GM21717 (cell line): ENCODE measurements around the gene EPS8L1.
"Not testable (repeated sequence)": the region's sequence is repeated elsewhere in the genome, so short reads cannot be mapped to it uniquely, and the experiment has no call there.

Source experiments
- ATAC-seq: cut with Tn5 transposase; IDR thresholded peaks from one replicate; pipeline ENCODE4 v1.9.1; 2021; ENCODE audit warnings: mild to moderate bottlenecking, moderate library complexity; ENCODE audit not compliant: unreplicated experiment

The EPS8L1 gene

DNA sequence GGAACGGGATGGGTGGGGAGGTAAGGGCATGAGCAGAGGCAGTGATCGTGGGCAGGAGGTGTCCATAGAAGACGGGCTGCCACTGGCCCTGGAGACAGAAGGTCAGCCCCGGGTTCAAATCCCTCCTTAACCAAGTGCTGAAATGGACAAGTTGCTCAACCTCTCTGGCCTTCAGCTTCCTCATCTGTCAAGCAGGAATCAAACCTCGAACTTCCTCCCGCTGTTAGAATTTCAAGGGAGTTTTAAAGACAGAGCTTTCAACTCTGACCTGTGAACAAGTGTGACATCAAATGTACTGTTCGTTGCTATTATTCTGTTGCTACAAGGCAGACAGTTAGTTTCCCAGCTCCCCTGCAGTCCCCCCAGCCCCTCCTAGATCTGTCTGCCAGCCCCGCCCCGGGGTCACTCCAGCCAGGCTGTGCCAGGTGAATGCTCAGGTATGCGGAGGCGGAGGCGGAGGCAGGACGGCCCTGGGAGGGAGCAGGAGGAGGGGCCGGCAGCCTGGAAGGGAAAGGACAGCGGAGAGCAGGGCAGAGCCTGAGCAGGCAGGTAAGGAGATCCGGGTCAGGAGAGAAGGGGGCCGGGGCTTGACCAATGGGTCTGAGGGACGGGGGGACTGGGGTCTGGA is at the start of gene EPS8L1:
Gene EPS8L1, plus strand, starts transcription at position 499 of the 628 bp plus-strand sequence. CDS start 576 bp downstream, outside the sequence.
- no peak for ATAC-seq

DNA sequence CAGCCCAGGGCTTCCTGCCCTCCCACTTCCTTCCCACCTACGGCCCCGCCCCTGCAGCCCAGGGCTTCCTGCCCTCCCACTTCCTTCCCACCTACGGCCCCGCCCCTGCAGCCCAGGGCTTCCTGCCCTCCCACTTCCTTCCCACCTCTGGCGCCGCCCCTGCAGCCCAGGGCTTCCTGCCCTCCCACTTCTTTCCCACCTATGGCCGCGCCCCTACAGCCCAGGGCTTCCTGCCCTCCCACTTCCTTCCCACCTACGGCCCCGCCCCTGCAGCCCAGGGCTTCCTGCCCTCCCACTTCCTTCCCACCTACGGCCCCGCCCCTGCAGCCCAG is 48.6 kb upstream of the EPS8L1 start:
- ATAC-seq, result not testable (repeated sequence)

- ATAC-seq, result no peak
These were observed 48.0 kb upstream of the EPS8L1 start for GRCh38 chr19:55027472-55028337.

GRCh38 chr19:55028757-55029156 is 46.9 kb upstream of the EPS8L1 start:
- ATAC-seq, result no peak

DNA sequence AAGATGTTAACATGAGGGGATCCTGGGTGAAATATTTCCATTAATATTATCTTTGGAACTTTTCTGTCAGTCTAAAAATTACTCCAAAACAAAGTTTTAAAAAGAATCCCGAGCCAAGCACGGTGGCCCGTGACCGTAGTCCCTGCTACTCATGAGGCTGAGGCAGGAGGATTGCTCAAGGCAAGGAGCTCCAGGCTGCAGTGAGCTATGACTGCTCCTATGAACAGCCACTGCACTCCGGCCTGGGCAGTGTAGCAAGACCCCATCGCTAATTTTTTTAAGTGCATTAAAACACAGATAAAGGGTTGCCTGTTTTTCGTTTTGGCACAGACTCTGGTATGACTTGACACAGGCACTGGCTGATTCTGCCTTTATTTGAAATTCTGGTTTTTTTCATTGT is 44.5 kb upstream of the EPS8L1 start:
- ATAC-seq, result no peak

- no peak for ATAC-seq
These were observed 43.4 kb upstream of the EPS8L1 start for GRCh38 chr19:55032170-55032800.

GRCh38 chr19:55032976-55033643 is 42.6 kb upstream of the EPS8L1 start:
- ATAC-seq, result not testable (repeated sequence)

GRCh38 chr19:55034751-55035150 is 40.9 kb upstream of the EPS8L1 start:
- ATAC-seq, result no peak

GRCh38 chr19:55036058-55036457 is 39.6 kb upstream of the EPS8L1 start:
- ATAC-seq, result no peak

DNA sequence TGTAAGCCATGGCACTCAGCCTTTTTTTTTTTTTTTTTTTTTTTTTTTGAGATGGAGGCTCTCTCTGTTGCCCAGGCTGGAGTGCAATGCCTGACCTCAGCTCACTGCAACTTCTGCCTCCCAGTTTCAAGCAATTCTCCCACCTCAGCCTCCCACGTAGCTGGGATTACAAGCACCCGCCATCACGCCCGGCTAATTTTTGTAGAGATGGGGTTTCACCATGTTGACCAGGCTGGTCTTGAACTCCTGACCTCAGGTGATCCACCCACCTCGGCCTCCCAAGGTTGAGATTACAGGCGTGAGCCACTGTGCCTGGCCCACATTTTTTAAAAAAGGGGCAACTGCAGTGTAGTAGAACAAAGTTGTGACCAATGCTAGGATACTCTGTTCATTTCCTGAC is 38.1 kb upstream of the EPS8L1 start:
- ATAC-seq, result not testable (repeated sequence)

GRCh38 chr19:55040654-55041053 is 35.0 kb upstream of the EPS8L1 start:
- not testable (repeated sequence) for ATAC-seq

GRCh38 chr19:55041244-55041626 is 34.4 kb upstream of the EPS8L1 start:
- ATAC-seq, result no peak

GRCh38 chr19:55041627-55042343 is 33.9 kb upstream of the EPS8L1 start:
- no peak for ATAC-seq

- ATAC-seq, result no peak
These were observed 33.4 kb upstream of the EPS8L1 start for GRCh38 chr19:55042344-55042678.

- no peak for ATAC-seq
These were observed 33.0 kb upstream of the EPS8L1 start for GRCh38 chr19:55042688-55043087.

- ATAC-seq, result no peak
These were observed 31.4 kb upstream of the EPS8L1 start for GRCh38 chr19:55044286-55044685.

- no peak for ATAC-seq
These were observed 30.6 kb upstream of the EPS8L1 start for GRCh38 chr19:55044771-55045716.

- no peak for ATAC-seq
These were observed 28.6 kb upstream of the EPS8L1 start for GRCh38 chr19:55046975-55047622.

- ATAC-seq, result no peak
These were observed 27.7 kb upstream of the EPS8L1 start for GRCh38 chr19:55047951-55048350.
